Spleen (tissue), 7 donors: Measurements from ENCODE around the gene PURB.

ENCODE experiments used
- CTCF ChIP-seq, 11 experiments: fragments of 200-600 bp in 7 of 11; fragments of 450-650 bp in 4 of 11; sonication (generic) in 4 of 11; IDR thresholded peaks in 8 of 11; conservative IDR thresholded peaks in 3 of 11; 1 replicate in 7 of 11; 2 replicates in 4 of 11; pipeline versions ENCODE4 v1.4.0 to v1.8.0; 2016 to 2021; ENCODE audit warnings: antibody characterized with exemption in 11 of 11, inconsistent platforms in 4 of 11, mild to moderate bottlenecking in 1 of 11
- POLR2A ChIP-seq, 3 donors: fragments of 450-650 bp; IDR thresholded peaks; one replicate each; pipeline ENCODE4 v1.5.1; 2017; ENCODE audit warnings: antibody characterized with exemption in 3 of 3, mild to moderate bottlenecking in 1 of 3
- donor health status: DM: no; HTN: no; CAD: no; lungs with moderate emphysema.
- donor health status: DM: no; HTN: no; CAD: no.
- donor health status: DM: no; HTN: no; CAD: no.

DNA sequence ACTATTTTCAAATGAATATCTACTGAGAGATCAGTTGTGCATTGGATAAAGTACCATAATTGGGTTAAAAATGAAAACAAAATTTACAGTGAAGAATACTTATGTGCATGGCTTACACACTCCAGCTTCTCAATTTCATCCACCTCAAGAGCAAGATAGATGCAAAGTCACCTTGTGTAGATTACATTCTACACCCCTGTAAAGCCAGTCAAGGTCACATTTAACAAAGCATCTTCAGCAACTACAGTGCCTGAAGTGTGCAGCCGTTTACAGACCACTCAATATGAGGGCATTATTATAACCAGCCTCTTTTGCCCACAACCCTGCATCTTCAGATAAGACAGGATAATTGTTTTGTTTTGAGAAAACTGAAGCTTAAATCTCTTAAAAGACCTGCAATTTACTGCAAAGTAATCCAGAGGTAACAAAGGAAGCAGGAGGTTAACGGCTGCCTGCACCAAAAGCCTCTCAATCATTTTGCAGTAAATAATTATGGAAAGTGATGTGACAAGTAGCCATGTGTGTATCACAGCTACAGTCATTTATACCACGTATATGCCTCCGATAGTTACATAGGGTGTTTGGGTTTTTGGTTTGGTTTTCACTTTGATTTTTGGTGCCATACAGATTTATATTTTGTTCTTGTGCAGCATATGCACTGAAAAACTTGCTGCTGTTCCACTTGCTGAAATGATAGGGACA is 4.9 kb downstream of the PURB start:
- TF ChIP-seq CTCF (IDR thresholded peaks at IDR 0.05 in 8 of 11, conservative IDR thresholded peaks at IDR 0.05 in 3 of 11) (no peak), POLR2A (IDR thresholded peaks at IDR 0.05) (no peak)
